ENCODE measurements around the gene ANKRD28.
"Not testable (repeated sequence)": the region's sequence is repeated elsewhere in the genome, so short reads cannot be mapped to it uniquely, and the experiment has no call there.

ANKRD28 gene

DNA sequence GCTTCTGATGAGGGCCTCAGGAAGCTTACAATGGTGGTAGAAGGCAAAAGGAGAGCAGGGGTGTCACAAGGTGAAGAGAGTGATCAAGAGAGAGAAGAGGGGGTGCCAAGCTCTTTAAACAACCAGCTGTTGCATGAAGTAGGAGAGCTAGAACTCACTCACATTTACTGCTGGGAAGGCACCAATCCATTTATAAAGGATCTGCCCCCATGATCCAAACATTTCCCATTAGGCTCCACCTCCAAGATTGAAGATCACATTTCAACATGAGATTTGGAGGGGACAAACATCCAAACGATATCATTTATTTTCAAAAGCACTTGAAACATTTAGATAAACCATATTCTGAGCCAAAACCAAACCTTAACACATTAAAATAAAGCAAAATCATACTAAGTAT lies 26.3 kb downstream of the ANKRD28 start:
- DNase-seq (ENCODE audit: low read depth in 2 of 2) = no peak

DNA sequence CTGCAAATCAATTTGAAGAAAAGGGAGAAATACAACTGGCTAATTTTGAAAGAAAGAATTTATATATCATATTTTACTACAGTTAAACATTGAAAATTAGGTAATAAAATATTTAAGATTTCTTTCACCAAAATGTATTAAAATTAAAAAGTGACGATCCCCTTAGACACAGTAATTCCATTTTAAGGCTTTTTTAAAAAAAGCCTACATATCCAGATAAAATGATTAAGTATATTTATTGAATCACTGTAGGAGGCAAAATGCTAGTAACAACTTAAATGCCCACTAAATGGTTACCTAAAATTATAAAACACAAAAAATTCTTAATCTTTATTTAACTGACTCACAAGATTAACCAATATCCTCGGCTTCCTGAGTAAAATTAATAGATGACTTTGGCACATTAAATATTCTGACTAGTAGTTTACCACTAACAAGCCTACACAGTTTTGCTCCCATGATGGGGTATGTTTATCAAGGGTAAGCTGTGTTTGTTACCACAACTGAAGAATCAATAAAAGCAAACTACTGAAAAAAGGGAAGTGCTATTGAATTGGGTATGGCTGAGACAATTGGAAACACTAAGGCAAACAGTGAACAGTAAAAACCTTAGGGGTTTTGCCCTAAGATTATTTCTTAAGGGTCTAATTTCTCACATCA lies 28.4 kb downstream of the ANKRD28 start:
- no peak for DNase-seq (ENCODE audit: low read depth in 2 of 2)

DNA sequence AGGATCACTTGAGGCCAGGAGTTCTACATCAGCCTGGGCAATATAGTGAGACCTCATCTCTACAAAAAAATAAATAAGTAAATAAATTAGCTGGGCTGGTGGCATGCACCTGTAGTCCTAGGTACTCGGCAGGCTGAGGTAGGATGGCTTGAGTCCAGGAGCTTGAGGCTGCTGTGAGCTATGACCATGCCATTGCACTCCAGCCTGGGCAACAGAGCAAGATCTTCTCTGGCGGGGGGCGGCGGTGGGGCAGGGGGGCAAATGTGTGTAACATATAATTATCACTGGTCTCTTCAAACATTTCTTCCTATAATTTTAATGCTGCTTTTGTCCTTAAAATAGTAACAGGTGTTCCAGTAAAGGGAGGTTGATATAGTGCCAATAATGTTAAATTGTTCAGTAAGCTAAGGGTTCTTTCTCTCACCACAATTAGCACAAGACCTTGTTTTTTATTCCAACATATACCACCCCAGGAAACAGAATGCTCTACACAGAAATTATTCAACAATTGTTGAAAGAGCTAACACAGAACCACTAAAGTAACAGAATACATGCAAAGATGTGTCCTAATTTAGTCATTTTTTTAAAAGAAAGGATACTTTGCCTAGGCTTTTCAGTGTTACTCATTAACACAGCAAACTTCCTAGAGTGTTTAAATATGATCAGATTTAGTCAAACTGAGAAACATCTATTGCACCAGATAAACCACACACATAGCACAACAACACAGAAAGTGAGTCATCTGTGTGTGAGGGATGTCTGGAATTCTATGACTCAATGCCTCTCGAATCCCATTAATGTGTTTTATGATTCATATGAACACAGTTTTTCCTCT lies 29.1 kb downstream of the ANKRD28 start:
- no peak for DNase-seq (ENCODE audit: low read depth in 2 of 2)

DNA sequence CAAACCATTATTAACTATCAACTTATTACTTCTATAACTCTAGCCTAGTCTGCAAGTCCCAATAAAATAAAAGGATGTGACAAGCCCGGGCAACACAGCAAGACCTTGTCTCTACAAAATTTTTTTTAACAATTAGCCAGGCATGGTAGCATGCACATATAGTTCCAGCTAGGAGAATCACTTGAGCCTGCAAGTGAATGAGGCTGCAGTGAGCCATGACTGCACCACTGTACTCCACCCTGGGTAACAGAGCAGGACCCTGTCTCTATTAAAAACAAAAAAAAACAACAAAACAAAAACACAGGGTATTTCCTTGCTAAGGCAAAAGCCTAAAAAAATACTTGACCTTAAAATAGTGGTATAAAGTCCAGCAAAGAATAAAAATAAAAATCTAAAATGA lies 31.4 kb downstream of the ANKRD28 start:
- DNase-seq (ENCODE audit: low read depth in 2 of 2) = no peak

DNA sequence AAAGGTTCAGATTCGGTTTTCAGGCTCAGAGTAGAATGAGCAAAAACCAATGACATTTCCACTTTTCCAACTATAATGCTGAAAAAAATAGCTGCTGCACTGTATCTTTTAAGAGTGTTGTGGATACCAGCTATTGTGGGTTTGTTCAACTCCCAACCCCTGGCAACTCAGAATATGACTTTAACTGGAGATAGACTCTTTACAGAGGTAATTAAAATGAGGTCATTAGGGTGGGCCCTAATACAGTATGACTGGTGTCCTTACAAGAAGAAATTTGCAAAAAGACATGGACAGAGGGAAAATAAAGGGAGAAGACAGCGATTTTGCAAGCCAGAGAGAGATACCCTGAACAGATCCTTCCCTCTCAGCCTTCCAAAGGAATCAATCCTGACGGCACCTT lies 39.5 kb downstream of the ANKRD28 start:
- no peak for DNase-seq (ENCODE audit: low read depth in 2 of 2)

DNA sequence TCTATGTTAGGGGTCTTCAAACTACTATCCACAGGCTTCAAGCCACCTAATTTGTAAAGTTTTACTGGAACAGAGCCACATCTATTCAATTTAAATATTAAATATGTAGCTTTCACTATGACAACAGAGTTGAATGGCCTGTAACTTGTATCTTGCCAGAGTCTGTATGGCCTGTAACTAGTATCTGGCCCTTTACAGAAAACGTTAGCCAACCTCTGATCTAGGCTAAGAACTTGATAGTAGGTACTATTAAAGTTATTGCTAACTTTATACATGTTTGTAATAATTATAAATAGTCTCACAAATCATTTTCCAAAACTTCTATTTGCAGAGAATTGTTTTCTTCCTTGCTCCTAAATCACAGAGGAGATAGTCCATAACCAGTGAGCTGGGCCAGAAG lies 40.0 kb downstream of the ANKRD28 start:
- no peak for DNase-seq (ENCODE audit: low read depth in 2 of 2)

DNA sequence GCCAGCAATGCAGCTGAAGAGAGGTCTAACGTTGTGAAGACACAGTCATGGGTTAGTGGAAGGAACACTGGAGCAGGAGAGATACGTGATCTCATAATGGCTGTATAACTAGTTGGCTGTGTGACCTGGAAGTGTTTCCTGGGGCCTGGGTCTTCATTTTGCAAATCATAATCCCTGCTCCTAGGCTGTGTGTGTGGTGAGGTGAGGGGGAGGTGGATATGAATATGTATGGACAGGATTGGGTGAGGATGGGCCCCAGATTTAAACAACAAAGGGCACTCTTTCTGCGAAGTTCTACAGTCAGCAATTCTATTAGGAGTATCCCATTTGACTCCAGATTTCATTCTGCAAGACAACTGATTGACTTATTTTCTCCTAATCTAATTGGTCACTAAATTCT lies 41.3 kb downstream of the ANKRD28 start:
- DNase-seq (ENCODE audit: low read depth in 2 of 2) = no peak

DNA sequence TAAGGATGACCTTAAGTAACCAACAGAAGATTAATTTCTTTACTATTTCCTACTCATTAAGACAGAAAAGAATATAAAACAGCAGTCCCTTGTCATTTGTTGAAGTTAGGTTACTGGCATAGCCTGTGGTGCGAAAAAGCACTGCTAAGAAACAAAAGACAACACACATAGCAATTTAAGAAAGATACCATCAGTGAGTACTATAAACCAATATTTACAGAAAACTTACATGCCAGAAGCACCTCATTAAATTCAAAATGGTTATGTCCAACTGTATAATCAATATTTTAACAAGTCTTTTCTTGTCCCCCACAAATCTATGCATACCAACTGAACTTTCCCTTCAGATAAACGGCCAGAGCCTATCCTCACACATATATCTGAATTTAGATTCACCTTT lies 42.0 kb downstream of the ANKRD28 start:
- no peak for DNase-seq (ENCODE audit: low read depth in 2 of 2)

DNA sequence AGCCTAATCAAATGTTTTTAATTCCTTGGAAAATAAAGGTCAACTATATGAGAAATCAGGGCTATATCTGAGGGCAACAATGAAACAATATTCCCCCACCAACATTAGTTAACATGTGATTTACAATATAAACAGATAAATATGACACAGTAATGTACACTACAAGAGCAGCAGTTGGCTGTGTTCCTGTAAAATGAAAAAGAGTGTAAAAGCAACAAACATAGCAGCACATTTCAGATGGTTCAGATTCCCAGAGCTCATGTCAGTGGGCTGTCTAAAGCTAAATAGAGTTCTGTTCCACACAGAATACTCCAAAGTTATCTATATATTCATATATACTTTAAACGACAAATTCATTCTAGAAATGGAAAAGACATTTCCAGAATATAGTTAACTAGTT lies 42.6 kb downstream of the ANKRD28 start:
- DNase-seq (ENCODE audit: low read depth in 2 of 2) = no peak

DNA sequence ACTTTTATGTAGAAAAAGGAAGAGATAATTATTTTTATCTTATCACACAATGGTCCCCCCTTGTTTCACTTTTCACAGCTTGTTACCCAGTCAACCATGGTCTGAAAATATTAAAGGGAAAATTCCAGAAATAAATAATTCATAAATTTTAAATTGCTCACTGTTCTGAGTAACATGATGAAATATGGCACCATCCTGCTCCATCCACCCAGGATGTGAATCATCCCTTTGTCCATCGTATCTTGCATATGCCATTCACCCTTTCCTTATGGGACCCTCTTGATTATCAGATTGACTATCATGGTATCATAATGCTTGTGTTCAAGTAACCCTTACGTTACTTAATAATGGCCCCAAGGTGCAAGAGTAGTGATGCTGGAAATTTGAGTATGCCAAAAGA lies 43.7 kb downstream of the ANKRD28 start:
- no peak for DNase-seq (ENCODE audit: low read depth in 2 of 2)

DNA sequence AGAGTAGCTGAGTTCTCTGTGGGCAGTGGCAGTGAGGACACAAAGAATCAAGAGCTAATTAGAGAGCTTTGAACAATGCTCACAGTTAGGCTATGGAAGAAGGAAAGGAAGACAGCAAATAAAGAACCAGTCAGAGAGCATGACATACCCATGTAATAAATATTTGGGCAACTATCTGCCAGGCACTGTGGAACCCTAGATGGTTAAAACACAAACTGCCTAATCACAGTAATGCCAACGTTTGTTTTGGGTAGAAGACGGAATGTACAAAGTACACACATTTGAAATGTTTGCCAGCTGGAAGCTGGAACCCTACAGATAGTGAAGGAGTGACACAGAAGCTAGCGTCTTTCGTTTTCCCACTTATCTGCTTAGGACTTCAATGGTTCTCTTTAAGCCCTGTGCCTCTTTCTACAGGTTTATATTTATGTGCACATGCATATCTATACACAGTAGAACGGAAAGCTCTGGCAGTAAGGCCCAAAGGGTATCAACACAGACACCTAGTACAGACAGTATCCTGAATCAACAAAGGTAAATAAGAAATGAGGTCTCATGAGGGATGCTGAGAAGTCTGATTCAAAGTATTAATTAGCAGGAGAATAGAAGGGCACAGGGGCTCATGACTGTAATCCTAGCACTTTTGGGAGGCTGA lies 44.6 kb downstream of the ANKRD28 start:
- DNase-seq (ENCODE audit: low read depth in 2 of 2) = no peak

DNA sequence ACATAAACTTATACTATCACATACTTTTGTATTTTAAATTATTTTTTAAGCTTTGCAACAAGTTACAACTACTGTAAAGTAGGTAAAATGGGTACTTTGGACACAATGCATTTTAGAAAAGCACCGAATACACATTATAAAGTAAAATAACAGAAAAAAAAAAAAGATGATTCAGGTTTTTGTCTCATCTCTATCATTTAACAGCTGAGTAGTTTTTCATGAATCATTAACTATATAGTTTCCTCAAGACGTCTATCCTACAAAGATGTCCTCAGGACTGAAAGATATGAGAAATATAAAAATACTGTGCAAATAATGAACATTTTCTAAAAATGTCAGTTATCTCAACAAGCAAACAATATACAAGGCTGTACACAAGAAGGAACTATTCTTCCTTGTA lies 46.9 kb downstream of the ANKRD28 start:
- no peak for DNase-seq (ENCODE audit: low read depth in 2 of 2)

DNA sequence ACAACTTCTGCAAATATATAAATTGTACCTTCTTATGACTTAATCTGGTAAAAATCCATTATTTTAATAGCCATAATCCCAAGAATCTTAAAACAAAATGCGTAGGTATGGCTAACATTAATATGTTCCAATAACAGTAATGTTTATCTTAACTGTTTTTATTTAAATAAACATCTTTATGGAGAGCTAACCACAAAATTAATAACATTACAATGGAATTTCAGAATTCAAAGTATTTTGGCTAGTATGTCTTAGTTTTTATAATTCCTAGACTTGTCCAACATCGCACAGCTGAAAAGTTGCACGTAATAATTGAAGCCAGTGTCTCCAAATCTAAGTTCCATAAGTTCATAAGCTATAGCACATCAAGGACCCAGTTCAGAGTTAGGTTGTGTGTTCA lies 47.6 kb downstream of the ANKRD28 start:
- no peak for DNase-seq (ENCODE audit: low read depth in 2 of 2)

DNA sequence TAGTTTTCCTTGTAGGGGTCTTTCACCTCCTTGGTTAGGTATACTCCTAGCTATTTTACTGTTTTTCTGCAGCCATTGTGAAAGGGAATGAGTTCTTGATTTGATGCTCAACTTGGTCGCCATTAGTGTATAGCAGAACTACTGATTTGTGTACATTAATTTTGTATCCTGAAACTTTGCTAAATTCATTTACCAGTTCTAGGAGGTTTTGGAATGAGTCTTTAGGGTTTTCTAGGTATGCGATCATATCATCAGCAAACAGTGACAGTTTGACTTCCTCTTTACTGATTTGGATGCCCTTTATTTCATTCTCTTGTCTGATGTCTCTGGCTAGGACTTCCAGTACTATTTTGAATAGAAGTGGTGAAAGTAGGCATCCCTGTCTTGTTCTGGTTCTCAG lies 51.9 kb downstream of the ANKRD28 start:
- not testable (repeated sequence) for DNase-seq (ENCODE audit: low read depth in 2 of 2)

DNA sequence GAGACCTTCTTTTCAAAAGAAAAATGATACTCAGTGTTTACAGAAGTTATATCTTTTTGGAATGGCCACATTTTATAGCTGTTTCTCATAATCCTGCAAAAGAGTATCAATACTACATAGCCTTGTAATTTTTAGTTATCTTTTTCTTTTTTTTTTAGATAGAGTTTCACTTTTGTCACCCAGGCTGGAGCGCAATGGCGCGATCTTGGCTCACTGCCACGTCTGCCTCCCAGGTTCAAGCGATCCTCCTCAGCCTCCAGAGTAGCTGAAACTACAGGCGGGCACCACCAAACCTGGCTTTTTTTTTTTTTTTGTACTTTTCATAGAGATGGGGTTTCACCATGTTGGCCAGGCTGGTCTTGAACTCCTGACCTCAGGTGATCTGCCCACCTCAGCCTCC lies 53.6 kb downstream of the ANKRD28 start:
- DNase-seq (ENCODE audit: low read depth in 2 of 2) = no peak

DNA sequence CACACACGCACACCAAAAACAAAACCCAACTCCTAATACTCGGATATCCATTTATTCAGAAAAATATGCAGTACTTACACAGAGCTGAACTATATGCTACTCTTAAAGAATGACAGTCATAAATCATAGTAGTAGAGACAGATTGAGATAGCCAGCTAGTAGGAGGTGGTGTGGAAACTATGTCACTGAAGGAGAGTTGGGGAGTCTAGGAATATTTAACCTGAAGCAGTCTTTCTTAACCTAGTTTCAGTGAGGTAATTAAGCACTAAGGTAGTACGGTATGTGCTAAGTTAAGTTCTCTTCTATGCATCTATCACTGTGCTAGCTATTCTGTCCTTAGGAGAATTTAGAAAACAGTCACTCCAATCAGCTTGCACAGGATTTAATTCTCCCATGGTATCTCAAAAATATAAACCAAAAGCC lies 54.2 kb downstream of the ANKRD28 start:
- no peak for DNase-seq (ENCODE audit: low read depth in 2 of 2)

DNA sequence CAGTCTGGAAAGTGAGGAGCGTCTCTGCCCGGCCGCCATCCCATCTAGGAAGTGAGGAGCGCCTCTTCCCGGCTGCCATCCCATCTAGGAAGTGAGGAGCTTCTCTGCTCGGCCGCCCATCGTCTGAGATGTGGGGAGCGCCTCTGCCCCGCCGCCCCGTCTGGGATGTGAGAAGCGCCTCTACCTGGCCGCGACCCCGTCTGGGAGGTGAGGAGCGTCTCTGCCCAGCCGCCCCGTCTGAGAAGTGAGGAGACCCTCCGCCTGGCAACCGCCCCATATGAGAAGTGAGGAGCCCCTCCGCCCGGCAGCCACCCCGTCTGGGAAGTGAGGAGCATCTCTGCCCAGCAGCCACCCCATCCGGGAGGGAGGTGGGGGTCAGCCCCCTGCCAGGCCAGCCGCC lies 55.5 kb downstream of the ANKRD28 start:
- DNase-seq (ENCODE audit: low read depth in 2 of 2) = not testable (repeated sequence)

DNA sequence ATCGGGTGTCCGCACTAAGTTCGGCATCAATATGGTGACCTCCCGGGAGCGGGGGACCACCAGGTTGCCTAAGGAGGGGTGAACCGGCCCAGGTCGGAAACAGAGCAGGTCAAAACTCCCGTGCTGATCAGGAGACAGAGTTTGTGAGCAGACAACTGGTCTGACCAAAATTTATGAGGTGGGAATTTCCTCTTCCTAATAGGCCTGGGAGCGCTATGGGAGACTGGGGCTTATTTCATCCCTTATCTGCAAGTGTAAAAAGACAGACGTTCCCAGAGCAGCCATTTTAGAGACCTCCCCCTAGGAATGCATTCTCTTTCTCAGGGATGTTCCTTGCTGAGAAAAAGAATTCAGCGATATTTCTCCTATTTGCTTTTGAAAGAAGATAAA lies 59.2 kb downstream of the ANKRD28 start:
- not testable (repeated sequence) for DNase-seq (ENCODE audit: low read depth in 2 of 2)

DNA sequence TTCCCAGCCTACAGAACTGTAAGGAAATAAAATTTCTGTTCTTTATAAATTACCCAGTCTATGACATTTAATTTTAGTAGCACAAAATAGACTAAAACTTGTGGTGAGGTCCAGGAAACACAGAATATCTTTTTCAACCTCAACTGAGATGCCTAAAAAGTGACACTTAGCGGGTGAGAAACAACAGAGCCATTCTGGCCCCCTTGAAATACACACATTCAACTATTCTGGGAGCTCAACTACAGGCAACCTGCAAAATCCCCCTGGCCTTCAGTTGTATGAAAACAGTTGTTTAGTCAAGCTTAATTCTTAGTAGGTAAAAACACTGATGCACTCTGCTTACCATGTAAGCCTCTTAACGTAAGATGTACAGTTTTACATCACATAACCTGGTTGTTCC lies 66.8 kb downstream of the ANKRD28 start:
- no peak for DNase-seq (ENCODE audit: low read depth in 2 of 2)

DNA sequence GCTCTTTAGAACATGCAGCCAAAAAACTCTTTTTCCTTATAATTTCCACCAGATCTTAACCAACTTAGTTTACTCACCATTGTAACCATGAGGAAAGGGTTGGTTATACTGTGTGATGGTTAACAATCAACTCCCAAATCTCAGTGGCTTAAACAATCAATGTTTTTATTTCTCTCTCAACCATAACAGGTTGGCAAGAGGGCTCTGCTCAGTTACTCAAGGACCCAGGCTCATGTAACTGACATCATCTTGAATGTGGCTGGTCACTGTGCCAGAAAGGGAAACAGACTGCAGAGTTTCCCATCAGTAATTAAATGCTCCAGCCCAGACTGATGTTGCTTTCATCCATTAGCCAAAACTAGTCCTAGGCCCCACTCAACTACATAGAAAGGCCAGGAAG lies 69.0 kb downstream of the ANKRD28 start:
- no peak for DNase-seq (ENCODE audit: low read depth in 2 of 2)

DNA sequence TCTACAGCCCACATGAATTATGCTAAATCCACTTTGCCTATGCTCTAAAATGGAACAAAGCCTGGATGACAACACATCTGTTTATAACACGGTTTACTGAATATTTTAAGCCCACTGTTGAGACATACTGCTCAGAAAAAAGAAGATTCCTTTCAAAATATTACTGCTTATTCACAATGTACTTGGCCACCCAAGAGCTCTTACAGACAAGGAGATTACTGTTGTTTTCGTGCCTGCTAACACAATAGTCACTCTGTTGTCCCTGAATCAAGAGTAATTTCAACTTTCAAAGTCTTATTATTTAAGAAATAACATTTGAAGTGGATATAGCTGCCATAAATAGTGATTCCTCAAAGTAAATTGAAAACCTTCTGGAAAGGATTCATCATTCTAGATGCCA lies 70.9 kb downstream of the ANKRD28 start:
- DNase-seq (ENCODE audit: low read depth in 2 of 2) = no peak

DNA sequence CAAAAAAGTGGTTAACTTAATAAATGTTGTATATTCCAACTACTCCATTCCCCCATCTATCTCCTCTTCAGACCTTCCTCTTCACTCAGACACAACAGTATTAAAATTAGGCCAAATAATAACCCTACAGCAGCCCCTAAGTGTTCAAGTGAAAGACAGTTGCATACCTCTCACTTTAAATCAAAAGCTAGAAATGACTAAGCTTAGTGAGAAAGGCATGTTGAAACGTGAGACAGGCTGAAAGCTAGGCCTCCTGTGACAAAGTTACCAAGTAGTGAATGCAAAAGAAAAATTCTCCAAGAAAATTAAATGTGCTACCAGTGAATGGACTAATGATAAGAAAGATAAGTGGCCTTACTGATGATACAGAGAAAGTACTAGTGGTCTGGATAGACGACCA lies 71.7 kb downstream of the ANKRD28 start:
- no peak for DNase-seq (ENCODE audit: low read depth in 2 of 2)

DNA sequence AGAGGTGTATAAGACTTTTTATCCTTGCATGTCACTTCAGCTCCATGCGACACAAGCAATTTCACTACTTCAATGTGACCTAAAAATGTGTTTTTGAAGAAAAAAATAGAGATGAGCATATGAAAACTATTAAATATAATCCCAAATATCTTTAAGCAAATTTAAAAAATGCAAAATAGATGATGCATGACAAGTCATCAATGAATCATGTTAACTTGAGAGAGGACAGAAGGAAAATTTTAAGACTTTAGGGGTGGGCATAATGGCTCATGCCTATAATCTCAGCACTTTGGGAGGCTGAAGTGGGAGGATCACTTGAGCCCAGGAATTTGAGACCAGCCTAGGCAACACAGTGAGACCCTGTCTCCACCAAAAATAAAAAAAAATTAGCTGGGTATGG lies 73.3 kb downstream of the ANKRD28 start:
- DNase-seq (ENCODE audit: low read depth in 2 of 2) = no peak
